CD4-positive, alpha-beta memory T cell (primary cell): ENCODE results near the gene UBE2I. TPM values are rescaled to one million over a fixed set of nuclear protein-coding genes. Genes with fewer than 3 reads are reported as not detected.

Experiments
- CTCF ChIA-PET: fragments of 350-600 bp; sonication (Branson Sonifier 250); formaldehyde crosslinking; loops from one replicate; lab custom pipeline; 2021; ENCODE audit warnings: inconsistent platforms; ENCODE audit not compliant: partially characterized antibody; lab: Charles Lee
- POLR2A ChIA-PET: fragments of 350-600 bp; sonication (Branson Sonifier 250); formaldehyde crosslinking; loops from one replicate; lab custom pipeline; 2021; ENCODE audit not compliant: partially characterized antibody; lab: Charles Lee
- DNase-seq, 5 donors: peaks; one replicate each; pipeline versions ENCODE4 v3.0.0 to v3.0.0-alpha.2; 2020 to 2022; ENCODE audit warnings: mixed read lengths in 1 of 5
- H3K27ac ChIP-seq: one replicate; pipeline ENCODE4 v1.7.0; 2013; ENCODE audit warnings: low read depth, low read length
- H3K27me3 ChIP-seq: 2 replicates; pipeline ENCODE4 v1.7.0; 2013; ENCODE audit warnings: mild to moderate bottlenecking, low read length, moderate library complexity; ENCODE audit not compliant: insufficient read depth
- H3K36me3 ChIP-seq: 2 replicates; pipeline ENCODE4 v1.7.0; 2013; ENCODE audit warnings: mild to moderate bottlenecking, low read length, moderate library complexity; ENCODE audit not compliant: insufficient read depth
- H3K4me1 ChIP-seq: 2 replicates; pipeline ENCODE4 v1.7.0; 2013; ENCODE audit warnings: mild to moderate bottlenecking, low read length, moderate library complexity; ENCODE audit not compliant: insufficient read depth
- H3K4me3 ChIP-seq, 2 donors: one replicate each; pipeline ENCODE4 v1.7.0; 2013; ENCODE audit warnings: low read length in 2 of 2, mild to moderate bottlenecking in 1 of 2
- H3K9me3 ChIP-seq, 2 donors: one replicate each; pipeline ENCODE4 v1.7.0; 2013; ENCODE audit warnings: low read length in 2 of 2, control low read depth in 1 of 2; ENCODE audit not compliant: control insufficient read depth in 1 of 2
- H3K27ac Mint-ChIP-seq, 7 donors: one replicate each; pipeline ENCODE4 v1.8.0; 2020 to 2021; ENCODE audit warnings: mixed read lengths in 7 of 7, mild to moderate bottlenecking in 6 of 7, inconsistent platforms in 3 of 7, moderate library complexity in 3 of 7
- H3K27me3 Mint-ChIP-seq, 2 donors: one replicate each; pipeline ENCODE4 v1.8.0; 2020 to 2021; ENCODE audit warnings: mixed read lengths in 2 of 2
- H3K36me3 Mint-ChIP-seq, 2 donors: one replicate each; pipeline ENCODE4 v1.8.0; 2020 to 2021; ENCODE audit warnings: mixed read lengths in 2 of 2, inconsistent platforms in 1 of 2, mild to moderate bottlenecking in 1 of 2
- H3K4me1 Mint-ChIP-seq, 4 donors: one replicate each; pipeline ENCODE4 v1.8.0; 2020 to 2021; ENCODE audit warnings: mixed read lengths in 4 of 4, mild to moderate bottlenecking in 1 of 4
- H3K4me3 Mint-ChIP-seq, 8 donors: one replicate each; pipeline ENCODE4 v1.8.0; 2020 to 2021; ENCODE audit warnings: mixed read lengths in 8 of 8, mild to moderate bottlenecking in 7 of 8, moderate library complexity in 6 of 8, inconsistent platforms in 3 of 8
- H3K9me3 Mint-ChIP-seq, 8 donors: one replicate each; pipeline ENCODE4 v1.8.0; 2020 to 2021; ENCODE audit warnings: mixed read lengths in 8 of 8, mild to moderate bottlenecking in 5 of 8, inconsistent platforms in 3 of 8, moderate library complexity in 1 of 8
- intact Hi-C: fragments of 100-400 bp; cut with micrococcal nuclease; formaldehyde crosslinking; loops from one replicate; pipeline ENCODE4 v1.15.1; 2023
- polyA plus RNA-seq, 2 donors: library from polyadenylated mRNA; unstranded; fragments of 300-500 nt; fragmentation: Illumina TruSeq; gene quantifications; one replicate each; pipeline ENCODE4 v1.2.3, GENCODE V29; 2021
- total RNA-seq, 2 experiments: library from RNA; stranded (reverse); gene quantifications; one replicate each; pipeline ENCODE4 v1.2.3, GENCODE V29; 2021

Gene UBE2I
- total and polyA plus RNA-seq, 4 experiments from 2014 or later: 100 to 177 (median 138) TPM

- no peak overlapping the region for H3K27ac ChIP-seq
- Mint-ChIP-seq H3K27me3 (no peaks in the 10 kb centered on the region), H3K9me3 (peaks cover 0 to 6% (median 0%) of the 10 kb centered on the region in 8 donors), H3K27ac (no peak overlapping the region), H3K36me3 (peaks cover 49 to 58% of the 10 kb centered on the region in 2 donors), H3K4me3 (no peak overlapping the region), H3K4me1 (peaks cover 0 to 3% (median under 1%) of the 10 kb centered on the region in 4 donors)
- CTCF ChIA-PET: no interaction called here
- H3K4me1 ChIP-seq: no peaks in the 10 kb centered on the region
- POLR2A ChIA-PET: no interaction called here
- intact Hi-C loops: no loop called here
- no peak overlapping the region for H3K4me3 ChIP-seq
- DNase-seq: no peak
- H3K36me3 ChIP-seq: peaks cover 71% of the 10 kb centered on the region
- no peaks in the 10 kb centered on the region for H3K27me3 ChIP-seq
- H3K9me3 ChIP-seq: no peaks in the 10 kb centered on the region
These were observed 11.3 kb downstream of the UBE2I start for GRCh38 chr16:1320658-1321240.

- Histone ChIP-seq H3K27ac (no peak overlapping the region), H3K9me3 (no peaks in the 10 kb centered on the region), H3K4me1 (no peaks in the 10 kb centered on the region), H3K27me3 (no peaks in the 10 kb centered on the region), H3K4me3 (no peak overlapping the region), H3K36me3 (peaks cover 55% of the 10 kb centered on the region)
- DNase-seq: no peak
- ChIA-PET POLR2A (no interaction called here), CTCF (no interaction called here)
- Mint-ChIP-seq H3K27me3 (no peaks in the 10 kb centered on the region), H3K36me3 (peaks cover 36 to 48% of the 10 kb centered on the region in 2 donors), H3K4me3 (no peak overlapping the region), H3K9me3 (peaks cover 0 to 6% (median 0%) of the 10 kb centered on the region in 8 donors), H3K27ac (no peak overlapping the region), H3K4me1 (peaks cover 0 to 3% (median 3%) of the 10 kb centered on the region in 4 donors)
- intact Hi-C loops: no loop called here
These were observed 13.0 kb downstream of the UBE2I start for GRCh38 chr16:1322407-1322806.

GRCh38 chr16:1323296-1324239, 14.1 kb downstream of the UBE2I start:
- Mint-ChIP-seq H3K36me3 (peaks cover 25 to 36% of the 10 kb centered on the region in 2 donors), H3K27me3 (no peaks in the 10 kb centered on the region), H3K4me3 (no peak overlapping the region), H3K27ac (no peak overlapping the region), H3K9me3 (peaks cover 0 to 3% (median 0%) of the 10 kb centered on the region in 8 donors), H3K4me1 (peaks cover 0 to 3% (median 3%) of the 10 kb centered on the region in 4 donors)
- no peaks in the 10 kb centered on the region for H3K9me3 ChIP-seq
- ChIA-PET POLR2A (interaction anchor here (1.3 kb wide), 1 partner anchor 9 kb away, joined by 4 read pairs; no protein-coding TSS in a partner anchor), CTCF (no interaction called here)
- no peak overlapping the region for H3K4me3 ChIP-seq
- H3K36me3 ChIP-seq: peaks cover 43% of the 10 kb centered on the region
- intact Hi-C loops: loop anchor here (1.0 kb wide), 1 partner anchor 9 kb away; no protein-coding TSS in a partner anchor
- no peak overlapping the region for H3K27ac ChIP-seq
- H3K27me3 ChIP-seq: no peaks in the 10 kb centered on the region
- no peak for DNase-seq
- H3K4me1 ChIP-seq: no peaks in the 10 kb centered on the region

- no peak overlapping the region for H3K27ac Mint-ChIP-seq
- H3K4me1 Mint-ChIP-seq: peaks cover 0 to 3% (median 3%) of the 10 kb centered on the region in 4 donors
- H3K9me3 Mint-ChIP-seq: peaks cover 0 to under 1% (median 0%) of the 10 kb centered on the region in 8 donors
- Histone ChIP-seq H3K36me3 (peaks cover 36% of the 10 kb centered on the region), H3K4me3 (no peak overlapping the region), H3K27me3 (no peaks in the 10 kb centered on the region), H3K4me1 (no peaks in the 10 kb centered on the region), H3K9me3 (no peaks in the 10 kb centered on the region), H3K27ac (no peak overlapping the region)
- no peak overlapping the region for H3K4me3 Mint-ChIP-seq
- no peak for DNase-seq
- no peaks in the 10 kb centered on the region for H3K27me3 Mint-ChIP-seq
- ChIA-PET CTCF (no interaction called here), POLR2A (interaction anchor here (1.2 to 1.3 kb wide), 2 partner anchors 8 to 10 kb away, joined by 4 read pairs; no protein-coding TSS in a partner anchor)
- peaks cover 20 to 32% of the 10 kb centered on the region in 2 donors for H3K36me3 Mint-ChIP-seq
- intact Hi-C loops: loop anchor here (1.0 kb wide), 1 partner anchor 8 kb away; no protein-coding TSS in a partner anchor
These were observed 14.9 kb downstream of the UBE2I start for GRCh38 chr16:1324286-1324826.

- Mint-ChIP-seq H3K27ac (no peak overlapping the region), H3K27me3 (no peaks in the 10 kb centered on the region), H3K9me3 (no peaks in the 10 kb centered on the region), H3K4me1 (peaks cover 0 to 3% (median 3%) of the 10 kb centered on the region in 4 donors), H3K4me3 (no peak overlapping the region), H3K36me3 (peaks cover 14 to 25% of the 10 kb centered on the region in 2 donors)
- no peak overlapping the region for H3K4me3 ChIP-seq
- intact Hi-C loops: no loop called here
- POLR2A ChIA-PET: interaction anchor here (0.9 to 1.2 kb wide), 3 partner anchors 10 to 12 kb away, joined by 3 to 4 read pairs (median 4); no protein-coding TSS in a partner anchor
- H3K9me3 ChIP-seq: no peaks in the 10 kb centered on the region
- H3K27me3 ChIP-seq: no peaks in the 10 kb centered on the region
- H3K27ac ChIP-seq: no peak overlapping the region
- CTCF ChIA-PET: no interaction called here
- DNase-seq: no peak
- peaks cover 27% of the 10 kb centered on the region for H3K36me3 ChIP-seq
- no peaks in the 10 kb centered on the region for H3K4me1 ChIP-seq
These were observed 15.8 kb downstream of the UBE2I start for GRCh38 chr16:1325261-1325660.

- Mint-ChIP-seq H3K4me3 (no peak overlapping the region), H3K27me3 (no peaks in the 10 kb centered on the region), H3K4me1 (peaks cover 0 to 4% (median 3%) of the 10 kb centered on the region in 4 donors), H3K27ac (no peak overlapping the region), H3K9me3 (peaks cover 0 to 1% (median 0%) of the 10 kb centered on the region in 8 donors), H3K36me3 (peaks cover 13 to 23% of the 10 kb centered on the region in 2 donors)
- peaks cover 21% of the 10 kb centered on the region for H3K36me3 ChIP-seq
- H3K4me3 ChIP-seq: no peak overlapping the region
- H3K27ac ChIP-seq: no peak overlapping the region
- POLR2A ChIA-PET: interaction anchor here (0.9 to 1.7 kb wide), 4 partner anchors 9 to 17 kb away, joined by 3 to 5 read pairs (median 4); partner anchors contain the start of gene UBE2I
- H3K27me3 ChIP-seq: no peaks in the 10 kb centered on the region
- no peak for DNase-seq
- H3K9me3 ChIP-seq: no peaks in the 10 kb centered on the region
- CTCF ChIA-PET: no interaction called here
- intact Hi-C loops: no loop called here
- H3K4me1 ChIP-seq: peaks cover under 1% of the 10 kb centered on the region
These were observed 16.4 kb downstream of the UBE2I start for GRCh38 chr16:1325673-1326371.
